ENCODE measurements around the gene ATAD2B. TPM values are rescaled to one million over a fixed set of nuclear protein-coding genes. Genes with fewer than 3 reads are reported as not detected.

ATAD2B gene
- total and polyA plus RNA-seq, 2 of the 8 experiments (the other 6 are each of a cell fraction or from before 2014, with no cell fraction given), result 3.4 to 16.1 TPM

GRCh38 chr2:23926750-23927571 lies at the start of gene ATAD2B (continued):
- TF ChIP-seq BRCA1 (IDR thresholded peaks at IDR 0.05; ENCODE audit: low read depth, low read length) (peak; percentile 41; the same call in 1 of the 2 replicates), CHD1 (IDR thresholded peaks at IDR 0.05; ENCODE audit: low read depth, low read length) (peak; percentile 37; the same call in 1 of the 2 replicates)

Data from H1 (cell line).